Adipocyte (in vitro differentiated cells): ENCODE data around the gene C9orf50.

Experiments
- DNase-seq: peaks from one replicate; pipeline ENCODE4 v3.0.0-alpha.2; 2015; ENCODE audit warnings: low read depth
- H3K27me3 ChIP-seq: replicated peaks from 2 replicates; pipeline ENCODE4 v1.7.0; 2013; ENCODE audit warnings: mild to moderate bottlenecking, low read length, moderate library complexity; ENCODE audit not compliant: control insufficient read depth, insufficient read depth
- H3K36me3 ChIP-seq: 2 replicates; pipeline ENCODE4 v1.7.0; 2013; ENCODE audit warnings: low read length, mild to moderate bottlenecking, moderate library complexity; ENCODE audit not compliant: control insufficient read depth, insufficient read depth, severe bottlenecking
- H3K4me1 ChIP-seq: 2 replicates; pipeline ENCODE4 v1.7.0; 2013; ENCODE audit warnings: mild to moderate bottlenecking, low read length, moderate library complexity; ENCODE audit not compliant: control insufficient read depth, insufficient read depth
- H3K4me3 ChIP-seq: 2 replicates; pipeline ENCODE4 v1.7.0; 2013; ENCODE audit warnings: mild to moderate bottlenecking, low read length, moderate library complexity
- H3K9ac ChIP-seq: 2 replicates; pipeline ENCODE4 v1.7.0; 2013; ENCODE audit warnings: mild to moderate bottlenecking, low read length, moderate library complexity
- H3K9me3 ChIP-seq: 2 replicates; pipeline ENCODE4 v1.7.0; 2013; ENCODE audit warnings: mild to moderate bottlenecking, low read length, moderate library complexity; ENCODE audit not compliant: control insufficient read depth

The C9orf50 gene

DNA sequence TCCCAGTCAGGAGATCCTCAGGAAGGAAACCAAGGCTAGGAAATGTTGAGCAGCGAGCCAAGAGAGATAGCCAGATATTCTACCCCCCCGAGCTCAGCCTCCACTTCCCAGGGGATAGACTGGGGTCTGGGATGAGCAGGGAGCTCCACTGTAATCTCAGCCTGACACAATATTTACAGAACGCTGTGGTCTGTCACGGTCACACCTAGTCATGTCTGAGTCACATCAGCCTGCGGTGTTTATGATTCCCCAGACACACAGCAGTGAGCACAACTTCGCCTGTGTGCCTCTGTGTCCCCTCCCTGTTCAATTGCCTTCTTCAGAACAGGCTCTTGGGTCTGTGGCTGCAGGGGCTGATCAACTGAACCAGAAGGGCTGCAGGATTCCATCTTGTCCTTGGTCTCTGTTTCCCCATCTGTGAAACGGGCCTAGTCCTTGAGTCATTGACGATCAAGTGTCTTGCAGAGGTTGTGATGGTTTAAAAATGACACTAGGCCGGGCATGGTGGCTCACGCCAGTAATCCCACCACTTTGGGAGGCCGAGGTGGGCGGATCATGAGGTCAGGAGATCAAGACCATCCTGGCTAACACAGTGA lies 36.0 kb upstream of the C9orf50 start:
- no peak overlapping the region for H3K4me3 ChIP-seq
- no peaks in the 10 kb centered on the region for H3K36me3 ChIP-seq
- H3K27me3 ChIP-seq, result no peaks in the 10 kb centered on the region
- peak; percentile 42 for DNase-seq
- H3K4me1 ChIP-seq, result peaks cover 11% of the 10 kb centered on the region
- no peaks in the 10 kb centered on the region for H3K9me3 ChIP-seq
- no peak overlapping the region for H3K9ac ChIP-seq

DNA sequence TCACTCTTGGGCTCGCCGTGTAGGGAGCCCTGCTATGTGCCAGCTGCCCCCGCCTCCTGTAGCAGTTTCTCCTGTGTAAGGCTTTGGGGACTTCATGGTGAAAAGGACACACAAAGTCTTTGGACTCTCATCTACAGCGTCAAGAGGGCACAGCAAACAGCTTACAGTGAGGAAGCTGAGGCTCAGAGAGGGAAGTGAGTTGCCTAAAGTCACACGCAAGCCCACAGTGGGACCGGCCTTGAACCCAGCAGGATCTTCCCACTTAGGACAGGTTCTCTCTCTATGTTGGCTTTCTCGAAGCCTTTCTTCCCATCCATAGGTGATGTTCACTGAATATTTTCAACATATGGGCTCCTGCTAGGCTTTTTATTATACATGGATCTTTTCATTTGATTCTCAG lies 34.8 kb upstream of the C9orf50 start:
- Histone ChIP-seq H3K9ac (no peak overlapping the region), H3K36me3 (no peaks in the 10 kb centered on the region), H3K4me1 (peaks cover 11% of the 10 kb centered on the region), H3K4me3 (no peak overlapping the region), H3K27me3 (peaks cover under 1% of the 10 kb centered on the region), H3K9me3 (no peaks in the 10 kb centered on the region)
- no peak for DNase-seq

DNA sequence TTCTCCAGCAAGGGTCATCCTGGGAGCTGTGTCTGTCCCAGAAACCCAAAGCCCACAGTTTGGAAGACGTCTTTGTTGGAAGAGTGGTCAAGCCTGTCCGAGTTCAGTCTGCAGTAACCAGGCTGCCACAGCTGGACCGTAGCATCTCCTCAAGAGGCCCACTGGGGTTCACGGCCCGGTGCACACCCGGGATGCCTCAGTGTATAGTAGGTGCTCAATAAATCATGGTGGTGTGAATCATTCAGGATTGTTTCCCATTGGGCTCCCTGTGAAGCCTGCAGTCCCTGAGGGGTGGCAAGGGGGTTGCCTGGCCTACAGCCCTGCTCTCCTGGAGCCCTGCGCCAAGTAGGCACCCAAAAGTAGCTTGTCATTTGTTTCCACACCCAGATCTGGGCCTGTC lies 34.3 kb upstream of the C9orf50 start:
- no peaks in the 10 kb centered on the region for H3K9me3 ChIP-seq
- DNase-seq, result no peak
- no peaks in the 10 kb centered on the region for H3K36me3 ChIP-seq
- peaks cover 5% of the 10 kb centered on the region for H3K27me3 ChIP-seq
- no peak overlapping the region for H3K4me3 ChIP-seq
- peaks cover 11% of the 10 kb centered on the region for H3K4me1 ChIP-seq
- no peak overlapping the region for H3K9ac ChIP-seq

DNA sequence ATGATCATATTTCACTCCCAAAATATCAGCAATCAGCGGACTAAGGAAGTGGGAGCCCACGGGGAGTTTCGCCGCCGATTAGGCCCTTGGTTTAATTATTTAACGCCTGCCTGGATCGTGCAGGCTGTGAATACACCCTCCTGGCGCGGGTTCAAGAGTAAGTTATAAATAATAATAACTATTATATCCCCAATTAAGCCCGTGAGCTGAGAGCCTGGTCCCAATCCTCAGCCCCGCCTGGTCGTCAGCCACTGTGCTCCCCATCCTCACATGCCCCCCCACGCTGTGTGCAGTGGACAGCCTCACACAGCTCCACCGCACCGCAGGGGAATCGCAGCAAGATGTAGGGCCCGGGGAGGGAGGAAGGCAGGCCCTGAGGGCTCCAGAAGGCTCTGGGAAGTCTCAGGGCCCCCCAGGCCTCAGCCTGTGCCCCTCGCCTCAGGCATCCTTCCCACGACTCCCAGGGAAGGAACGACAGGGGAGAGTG lies 33.7 kb upstream of the C9orf50 start:
- Histone ChIP-seq H3K9ac (no peak overlapping the region), H3K9me3 (no peaks in the 10 kb centered on the region), H3K27me3 (peaks cover 6% of the 10 kb centered on the region), H3K4me1 (peaks cover 11% of the 10 kb centered on the region), H3K4me3 (no peak overlapping the region), H3K36me3 (no peaks in the 10 kb centered on the region)
- DNase-seq, result no peak

DNA sequence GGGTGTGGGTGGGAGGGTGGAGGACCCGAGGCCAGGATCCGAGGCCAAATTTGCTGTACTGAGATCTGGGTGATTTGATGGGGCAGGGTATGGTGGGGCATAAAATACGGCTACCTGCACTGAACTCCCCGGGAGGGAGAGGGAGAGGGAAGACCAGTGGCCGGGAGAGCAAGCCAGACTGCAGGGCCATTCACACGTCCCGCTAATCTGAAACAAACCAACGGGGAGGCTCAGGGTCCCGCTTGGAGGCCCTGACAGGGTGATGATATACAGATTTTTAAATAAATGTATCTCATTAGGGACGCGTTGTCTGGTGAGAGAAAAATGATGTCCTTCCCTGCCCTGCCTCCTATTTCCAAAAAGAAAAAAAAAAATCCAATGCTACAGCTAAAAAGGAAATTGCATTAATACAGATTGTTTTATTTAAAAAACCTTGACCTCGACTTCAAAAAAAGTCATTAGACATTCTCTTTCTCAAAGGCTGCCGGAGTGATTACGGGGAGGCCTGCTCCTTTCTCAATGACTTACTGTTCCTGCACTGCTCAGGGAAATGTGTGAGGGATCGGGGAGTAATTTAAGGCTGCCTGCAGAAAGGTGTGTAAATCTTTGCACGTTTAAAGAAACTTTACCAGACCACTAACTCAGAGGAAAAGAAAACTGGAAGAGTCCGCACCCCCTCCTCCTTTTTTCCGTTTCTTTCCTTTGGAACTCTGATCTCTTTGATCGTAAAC lies 33.1 kb upstream of the C9orf50 start:
- Histone ChIP-seq H3K4me3 (no peak overlapping the region), H3K36me3 (no peaks in the 10 kb centered on the region), H3K9me3 (no peaks in the 10 kb centered on the region), H3K9ac (no peak overlapping the region), H3K4me1 (peaks cover 11% of the 10 kb centered on the region), H3K27me3 (peaks cover 6% of the 10 kb centered on the region)
- no peak for DNase-seq

DNA sequence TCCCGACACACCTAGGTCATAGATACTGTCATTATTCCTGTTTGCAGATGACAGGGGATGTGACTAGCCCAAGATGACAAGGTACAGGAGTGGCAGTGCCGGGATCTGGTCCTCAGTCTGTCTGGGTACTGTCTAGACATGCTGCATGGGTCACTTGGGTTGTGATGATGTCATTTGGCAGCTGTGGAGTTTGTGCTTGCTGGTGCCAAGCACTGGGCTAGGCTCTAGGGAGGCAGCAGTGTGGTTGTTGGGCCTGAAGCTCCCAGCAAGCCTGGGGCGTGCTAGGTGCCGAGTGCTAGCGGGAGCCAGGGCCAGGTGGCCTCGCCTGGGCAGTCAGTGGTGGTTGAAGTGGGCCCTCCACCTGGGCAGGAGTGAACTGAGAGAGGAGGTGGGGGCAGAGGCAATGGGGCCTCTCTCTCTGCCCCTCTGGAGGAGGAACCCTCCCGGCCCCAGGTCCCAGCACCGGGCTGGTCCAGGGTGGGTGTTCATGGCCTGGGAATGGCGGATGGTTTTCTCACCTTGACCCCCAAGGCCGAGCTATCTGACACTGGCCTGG lies 29.9 kb upstream of the C9orf50 start:
- Histone ChIP-seq H3K36me3 (no peaks in the 10 kb centered on the region), H3K9ac (no peak overlapping the region), H3K4me3 (no peak overlapping the region), H3K9me3 (no peaks in the 10 kb centered on the region), H3K27me3 (peaks cover 6% of the 10 kb centered on the region), H3K4me1 (no peaks in the 10 kb centered on the region)
- peak; percentile 41 for DNase-seq

DNA sequence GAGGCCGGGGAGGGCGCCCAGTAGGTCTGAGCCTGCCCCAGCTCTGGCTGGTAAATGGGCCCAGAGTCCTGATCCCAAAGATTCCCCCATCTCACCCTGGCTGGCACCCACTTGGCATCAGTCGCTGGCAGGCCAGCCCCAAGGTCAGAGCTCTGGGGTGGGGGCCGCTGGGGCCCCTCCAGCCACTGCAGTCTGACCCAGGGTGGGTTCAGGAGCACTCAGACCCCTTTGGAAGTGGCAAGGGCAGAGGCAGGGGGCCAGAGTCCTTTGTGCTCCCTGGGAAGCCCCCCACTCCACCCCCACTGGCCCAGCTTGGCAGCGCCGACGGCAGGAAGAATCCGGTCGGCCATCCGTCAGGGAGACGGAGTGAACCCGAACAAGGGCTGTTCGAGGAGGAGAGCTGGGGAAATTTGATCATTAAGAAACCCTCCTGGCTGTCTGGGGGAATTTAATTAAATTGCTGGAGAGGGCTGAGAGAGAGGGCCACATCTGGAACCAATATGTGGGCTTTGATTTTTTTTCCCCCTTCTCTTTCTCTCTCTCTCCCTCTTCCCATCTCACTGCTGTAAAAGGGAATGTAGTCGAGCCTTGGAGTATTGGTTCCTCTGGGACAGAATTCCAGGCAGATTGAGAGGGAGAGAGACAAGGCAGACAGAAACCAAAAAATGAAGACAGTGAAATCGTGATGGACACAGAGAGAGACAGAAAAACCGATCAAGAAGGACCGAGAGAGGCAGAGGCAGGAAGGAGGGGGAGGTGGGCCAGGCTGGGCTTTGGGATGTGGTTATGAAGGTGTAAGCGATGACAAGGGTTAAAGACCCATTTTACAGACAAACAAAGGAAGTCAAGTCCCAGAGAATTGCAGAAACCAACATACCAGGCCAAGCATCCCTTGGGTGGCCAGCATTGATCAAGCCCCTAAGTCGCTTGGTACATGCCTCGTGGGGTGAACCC lies 29.1 kb upstream of the C9orf50 start:
- Histone ChIP-seq H3K4me1 (no peaks in the 10 kb centered on the region), H3K4me3 (no peak overlapping the region), H3K27me3 (peaks cover 6% of the 10 kb centered on the region), H3K9ac (no peak overlapping the region), H3K36me3 (no peaks in the 10 kb centered on the region), H3K9me3 (no peaks in the 10 kb centered on the region)
- DNase-seq, result peak; percentile 82

DNA sequence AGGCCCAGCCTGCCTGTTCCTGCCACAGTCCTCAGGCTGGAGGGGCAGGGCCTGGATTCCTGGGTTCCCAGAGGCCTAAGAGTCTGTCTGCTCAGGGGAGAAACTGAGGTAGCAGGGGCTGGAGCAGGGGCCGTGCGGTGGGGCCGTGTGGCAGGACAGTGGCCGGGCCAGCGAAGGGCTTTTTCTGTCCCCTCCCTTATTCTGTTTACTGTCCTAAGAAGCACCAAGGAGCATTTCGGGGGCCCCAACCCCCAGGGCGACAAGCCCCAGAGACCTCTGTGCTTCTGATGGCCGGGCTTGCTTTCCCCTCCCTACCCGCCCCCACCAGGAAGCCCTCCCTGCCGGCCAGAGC lies 27.8 kb upstream of the C9orf50 start:
- Histone ChIP-seq H3K27me3 (peaks cover 6% of the 10 kb centered on the region), H3K9ac (no peak overlapping the region), H3K4me1 (no peaks in the 10 kb centered on the region), H3K36me3 (no peaks in the 10 kb centered on the region), H3K9me3 (no peaks in the 10 kb centered on the region), H3K4me3 (no peak overlapping the region)
- DNase-seq, result no peak

DNA sequence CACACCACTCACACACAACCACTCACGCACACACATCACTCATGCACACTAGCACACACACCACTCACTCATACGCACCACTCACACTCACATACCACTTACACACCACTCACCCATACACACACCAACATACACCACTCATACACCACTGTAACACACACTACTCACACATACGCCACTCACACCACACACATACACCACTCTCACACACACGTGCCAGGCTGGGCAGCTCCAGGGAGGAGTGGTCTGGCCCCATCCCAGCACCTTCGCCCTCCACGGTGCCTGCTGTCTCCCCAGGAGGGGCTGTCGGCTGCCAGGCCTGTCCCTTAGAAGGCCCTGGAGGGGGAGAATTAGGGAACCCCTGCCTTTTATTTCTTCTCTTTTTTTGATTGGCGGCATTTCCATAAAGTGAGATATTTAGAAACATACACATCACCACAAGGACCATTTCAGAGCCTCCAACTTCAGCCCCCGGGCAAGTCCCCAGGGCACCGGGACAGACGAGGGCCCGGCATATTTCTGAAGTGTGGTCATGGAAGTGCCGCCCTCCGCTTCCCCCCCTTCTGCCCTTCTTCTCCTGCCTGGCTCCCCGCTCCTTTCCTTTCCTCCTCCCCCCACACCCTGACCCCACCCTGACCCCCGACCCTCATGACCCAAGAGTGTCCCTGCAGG lies 27.3 kb upstream of the C9orf50 start:
- Histone ChIP-seq H3K4me3 (no peak overlapping the region), H3K36me3 (no peaks in the 10 kb centered on the region), H3K9me3 (no peaks in the 10 kb centered on the region), H3K4me1 (no peaks in the 10 kb centered on the region), H3K9ac (no peak overlapping the region), H3K27me3 (peaks cover 6% of the 10 kb centered on the region)
- DNase-seq, result peak; percentile 46

DNA sequence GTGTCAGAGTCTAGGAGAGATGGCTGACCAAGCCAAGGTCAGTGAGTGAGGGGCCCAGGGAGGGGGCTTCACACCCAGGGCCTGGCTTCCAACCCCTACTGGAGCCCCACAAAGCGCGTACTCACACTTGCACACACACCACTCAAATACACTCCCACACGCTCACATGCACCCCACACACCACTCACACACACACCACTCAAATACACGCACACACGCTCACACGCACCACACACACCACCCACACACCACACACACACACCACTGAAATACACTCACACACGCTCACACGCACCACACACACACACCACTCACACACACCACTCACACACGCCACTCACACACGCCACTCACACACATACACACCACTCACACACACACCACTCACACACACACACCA lies 26.7 kb upstream of the C9orf50 start:
- Histone ChIP-seq H3K4me1 (no peaks in the 10 kb centered on the region), H3K36me3 (no peaks in the 10 kb centered on the region), H3K9ac (no peak overlapping the region), H3K4me3 (no peak overlapping the region), H3K9me3 (no peaks in the 10 kb centered on the region), H3K27me3 (peaks cover 6% of the 10 kb centered on the region)
- no peak for DNase-seq
